Activated CD8-positive, alpha-beta memory T cell treated with anti-CD3 and anti-CD28 coated beads, Interleukin-2, amount 10 ng/mL, durations not matched to agents 7 days and 5 days (primary cell): ENCODE data around the gene TAS2R42. TPM values are rescaled to one million over a fixed set of nuclear protein-coding genes. Genes with fewer than 3 reads are reported as not detected.

Source experiments
- total RNA-seq, 2 experiments: library from RNA; stranded (reverse); gene quantifications; one replicate each; pipeline ENCODE4 v1.2.3, GENCODE V29; 2021

TAS2R42 gene
- total RNA-seq, 2 experiments from 2014 or later: not detected

Other genes with a start within 250 kb of the TAS2R42 start
- 1 to 10 TPM; 1.5 to 1.8 TPM for gene TAS2R14, start 247.7 kb downstream of the TAS2R42 start, total RNA-seq
- 1 to 10 TPM in 1 of 2 experiments, under 1 TPM in 1; 0.89 to 1.1 TPM for gene TAS2R50, start 200.0 kb downstream of the TAS2R42 start, total RNA-seq
- gene TAS2R20, start 188.6 kb downstream of the TAS2R42 start, total RNA-seq: 1 to 10 TPM; 1.5 to 2.0 TPM
- 1 to 10 TPM; 1.8 to 2.0 TPM for gene TAS2R19, start 164.3 kb downstream of the TAS2R42 start, total RNA-seq
- gene TAS2R31, start 155.5 kb downstream of the TAS2R42 start, total RNA-seq: 1 to 10 TPM; 2.0 to 5.2 TPM
- gene TAS2R46, start 124.6 kb downstream of the TAS2R42 start, total RNA-seq: 1 to 10 TPM in 1 of 2 experiments, under 1 TPM in 1; 0.73 to 1.1 TPM
- under 1 TPM; 0.28 to 0.53 TPM for gene TAS2R43, start 94.6 kb downstream of the TAS2R42 start, total RNA-seq
- 1 to 10 TPM; 2.1 to 3.4 TPM for gene TAS2R30, start 52.3 kb downstream of the TAS2R42 start, total RNA-seq
- gene SMIM10L1, start 15.7 kb downstream of the TAS2R42 start, total RNA-seq: 1 to 10 TPM; 8.8 to 9.0 TPM
- gene PRB3, start 82.8 kb upstream of the TAS2R42 start, total RNA-seq: not detected
- not detected for gene PRB4, start 123.5 kb upstream of the TAS2R42 start, total RNA-seq
- gene PRB2, start 208.6 kb upstream of the TAS2R42 start, total RNA-seq: not detected